ENCODE data around the gene GNAI1. TPM values are rescaled to one million over a fixed set of nuclear protein-coding genes. Genes with fewer than 3 reads are reported as not detected.

The GNAI1 gene
- total RNA-seq, 2 donors from 2014 or later = 21.5 to 27.0 TPM

- DNase-seq = no peak
- H3K9me3 Mint-ChIP-seq = no peaks in the 10 kb centered on the region
- peaks cover 9% of the 10 kb centered on the region for H3K4me1 ChIP-seq (ENCODE audit: control insufficient read depth, insufficient read depth, low read length)
Measured at GRCh38 chr7:80129785-80130184, 4.8 kb upstream of the GNAI1 start.

DNA sequence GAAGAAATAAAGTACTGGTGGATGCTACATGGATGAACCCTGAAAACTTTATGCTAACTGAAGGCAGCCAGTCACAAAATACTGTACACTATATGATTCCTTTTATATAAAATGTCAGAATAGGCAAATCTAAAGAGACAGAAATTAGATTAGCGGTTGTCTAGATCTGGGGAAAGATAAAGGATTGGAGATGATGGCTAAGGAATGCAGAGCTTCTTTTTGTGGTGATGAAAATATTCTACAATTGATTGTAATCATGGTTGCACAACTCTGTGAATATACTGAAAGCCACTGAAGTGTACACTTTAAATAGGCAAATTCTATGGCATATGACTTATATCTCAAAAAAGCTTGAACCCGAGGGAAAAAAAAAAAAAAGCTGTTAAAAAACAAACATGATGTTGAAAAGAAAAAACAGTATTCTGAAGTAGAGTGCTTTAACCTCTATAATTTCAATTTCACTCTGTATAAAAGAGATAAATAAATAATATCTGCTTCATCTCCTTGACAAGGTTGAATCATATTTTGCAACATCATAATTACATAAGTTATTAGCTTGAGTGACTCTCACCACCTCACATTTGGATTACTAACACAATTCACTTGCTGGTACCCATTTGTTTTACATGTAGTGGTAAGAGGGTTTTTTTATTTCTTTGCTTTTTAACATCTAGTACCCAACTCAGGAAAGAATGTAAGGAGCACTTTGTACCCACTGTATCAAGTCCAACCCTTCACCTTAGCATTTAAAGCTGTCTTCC, 2.8 kb upstream of the GNAI1 start:
- TF ChIP-seq, protein P1, sequence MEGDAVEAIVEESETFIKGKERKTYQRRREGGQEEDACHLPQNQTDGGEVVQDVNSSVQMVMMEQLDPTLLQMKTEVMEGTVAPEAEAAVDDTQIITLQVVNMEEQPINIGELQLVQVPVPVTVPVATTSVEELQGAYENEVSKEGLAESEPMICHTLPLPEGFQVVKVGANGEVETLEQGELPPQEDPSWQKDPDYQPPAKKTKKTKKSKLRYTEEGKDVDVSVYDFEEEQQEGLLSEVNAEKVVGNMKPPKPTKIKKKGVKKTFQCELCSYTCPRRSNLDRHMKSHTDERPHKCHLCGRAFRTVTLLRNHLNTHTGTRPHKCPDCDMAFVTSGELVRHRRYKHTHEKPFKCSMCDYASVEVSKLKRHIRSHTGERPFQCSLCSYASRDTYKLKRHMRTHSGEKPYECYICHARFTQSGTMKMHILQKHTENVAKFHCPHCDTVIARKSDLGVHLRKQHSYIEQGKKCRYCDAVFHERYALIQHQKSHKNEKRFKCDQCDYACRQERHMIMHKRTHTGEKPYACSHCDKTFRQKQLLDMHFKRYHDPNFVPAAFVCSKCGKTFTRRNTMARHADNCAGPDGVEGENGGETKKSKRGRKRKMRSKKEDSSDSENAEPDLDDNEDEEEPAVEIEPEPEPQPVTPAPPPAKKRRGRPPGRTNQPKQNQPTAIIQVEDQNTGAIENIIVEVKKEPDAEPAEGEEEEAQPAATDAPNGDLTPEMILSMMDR (conservative IDR thresholded peaks at IDR 0.05) = no peak

More at GRCh38 chr7:80129785-80130184, 4.8 kb upstream of the GNAI1 start:
- no peaks in the 10 kb centered on the region for H3K36me3 Mint-ChIP-seq (ENCODE audit: low read depth)
- Histone ChIP-seq H3K27ac (ENCODE audit: low read depth, low read length) (no peak overlapping the region), H3K9ac (ENCODE audit: extremely low read depth, low read length, poor library complexity, severe bottlenecking) (no peak overlapping the region), H3K9me3 (ENCODE audit: control insufficient read depth, low read length) (no peaks in the 10 kb centered on the region), H3K36me3 (ENCODE audit: control insufficient read depth, insufficient read depth, low read length) (no peaks in the 10 kb centered on the region), H3K27me3 (ENCODE audit: control insufficient read depth, insufficient read depth, low read length, poor library complexity, severe bottlenecking) (peaks cover 10% of the 10 kb centered on the region), H3K4me3 (ENCODE audit: low read length) (no peak overlapping the region)
- H3K4me1 Mint-ChIP-seq = peaks cover 28% of the 10 kb centered on the region
- TF ChIP-seq, protein P1 (conservative IDR thresholded peaks at IDR 0.05) = no peak
- no peak overlapping the region for H3K27ac Mint-ChIP-seq
- peaks cover 39% of the 10 kb centered on the region for H3K27me3 Mint-ChIP-seq (ENCODE audit: insufficient read depth)
- H3K4me3 Mint-ChIP-seq = no peak overlapping the region

GRCh38 chr7:80132594-80132993, 2.0 kb upstream of the GNAI1 start:
- Mint-ChIP-seq H3K36me3 (ENCODE audit: low read depth) (no peaks in the 10 kb centered on the region), H3K27me3 (ENCODE audit: insufficient read depth) (peaks cover 33% of the 10 kb centered on the region), H3K9me3 (no peaks in the 10 kb centered on the region), H3K4me1 (peaks cover 24% of the 10 kb centered on the region), H3K27ac (no peak overlapping the region), H3K4me3 (no peak overlapping the region)
- Histone ChIP-seq H3K4me1 (ENCODE audit: control insufficient read depth, insufficient read depth, low read length) (peaks cover 9% of the 10 kb centered on the region), H3K9me3 (ENCODE audit: control insufficient read depth, low read length) (no peaks in the 10 kb centered on the region), H3K9ac (ENCODE audit: extremely low read depth, low read length, poor library complexity, severe bottlenecking) (no peak overlapping the region), H3K27ac (ENCODE audit: low read depth, low read length) (no peak overlapping the region), H3K27me3 (ENCODE audit: control insufficient read depth, insufficient read depth, low read length, poor library complexity, severe bottlenecking) (no peaks in the 10 kb centered on the region), H3K36me3 (ENCODE audit: control insufficient read depth, insufficient read depth, low read length) (no peaks in the 10 kb centered on the region), H3K4me3 (ENCODE audit: low read length) (no peak overlapping the region)
- DNase-seq = no peak
- TF ChIP-seq, protein P1 (conservative IDR thresholded peaks at IDR 0.05) = no peak
- WGBS, 2 experiments (ENCODE audit: insufficient coverage in 1 of 2, insufficient read length in 1 of 2) = 70 to 82% methylated on average over 2 to 3 of the region's 3 CpGs

More for the DNA sequence above, 2.8 kb upstream of the GNAI1 start:
- no peaks in the 10 kb centered on the region for H3K9me3 ChIP-seq (ENCODE audit: control insufficient read depth, low read length)
- no peak overlapping the region for H3K9ac ChIP-seq (ENCODE audit: extremely low read depth, low read length, poor library complexity, severe bottlenecking)
- H3K4me3 ChIP-seq (ENCODE audit: low read length) = no peak overlapping the region
- no peaks in the 10 kb centered on the region for H3K36me3 Mint-ChIP-seq (ENCODE audit: low read depth)
- no peak overlapping the region for H3K27ac Mint-ChIP-seq
- peaks cover 26% of the 10 kb centered on the region for H3K4me1 Mint-ChIP-seq
- no peak overlapping the region for H3K4me3 Mint-ChIP-seq
- H3K9me3 Mint-ChIP-seq = no peaks in the 10 kb centered on the region
- DNase-seq = no peak
- H3K4me1 ChIP-seq (ENCODE audit: control insufficient read depth, insufficient read depth, low read length) = peaks cover 9% of the 10 kb centered on the region
- no peak overlapping the region for H3K27ac ChIP-seq (ENCODE audit: low read depth, low read length)
- peaks cover under 1% of the 10 kb centered on the region for H3K27me3 ChIP-seq (ENCODE audit: control insufficient read depth, insufficient read depth, low read length, poor library complexity, severe bottlenecking)
- 81 to 100% methylated on average over 1 to 2 of the region's 2 CpGs for WGBS, 2 experiments (ENCODE audit: insufficient coverage in 1 of 2, insufficient read length in 1 of 2)
- peaks cover 33% of the 10 kb centered on the region for H3K27me3 Mint-ChIP-seq (ENCODE audit: insufficient read depth)
- H3K36me3 ChIP-seq (ENCODE audit: control insufficient read depth, insufficient read depth, low read length) = no peaks in the 10 kb centered on the region
